ENCODE data around the gene SKA2. TPM values are rescaled to one million over a fixed set of nuclear protein-coding genes. Genes with fewer than 3 reads are reported as not detected.

Gene SKA2
- total and polyA plus RNA-seq, 10 of the 15 experiments (the other 5 are each of a cell fraction or from before 2014, with no cell fraction given): 40.3 to 137 (median 112) TPM

GRCh38 chr17:59165933-59166342 is 11.0 kb upstream of the SKA2 start (continued):
- TF ChIP-seq YY1 (IDR thresholded peaks at IDR 0.05; ENCODE audit: low read depth, low read length): no peak
- TF ChIP-seq ZBTB33 (IDR thresholded peaks at IDR 0.05): no peak
- TF ChIP-seq SUZ12 (IDR thresholded peaks at IDR 0.05; ENCODE audit: unreplicated experiment): no peak
- TF ChIP-seq ELK1 (IDR thresholded peaks at IDR 0.05; ENCODE audit: low read depth, low read length): no peak
- no peak for TF ChIP-seq RAD51 (IDR thresholded peaks at IDR 0.05)
- no peak for TF ChIP-seq FOXK2 (IDR thresholded peaks at IDR 0.05)
- peak; percentile 76; the same call in 1 of the 2 replicates for TF ChIP-seq SMARCA5 (IDR thresholded peaks at IDR 0.05)
- no peak for TF ChIP-seq STAT3 (IDR thresholded peaks at IDR 0.05; ENCODE audit: low read depth, low read length)
- 0 out of 2 replicates have a peak, but pooled peaks have one; percentile 33 for TF ChIP-seq SPI1 (IDR thresholded peaks at IDR 0.05; ENCODE audit: borderline replicate concordance, insufficient read depth, low read depth, low read length)
- no peak for TF ChIP-seq TCF12 (IDR thresholded peaks at IDR 0.05; ENCODE audit: low read depth, low read length)
- no peak for TF ChIP-seq HCFC1 (IDR thresholded peaks at IDR 0.05; ENCODE audit: low read length)
- TF ChIP-seq BACH1 (IDR thresholded peaks at IDR 0.05; ENCODE audit: borderline replicate concordance): no peak
- TF ChIP-seq ZBTB40 (IDR thresholded peaks at IDR 0.05; ENCODE audit: borderline replicate concordance): no peak
- no peak for TF ChIP-seq TCF7 (IDR thresholded peaks at IDR 0.05; ENCODE audit: borderline replicate concordance)
- 0 out of 2 replicates have a peak, but pooled peaks have one; percentile 28 for TF ChIP-seq CBFB (IDR thresholded peaks at IDR 0.05; ENCODE audit: low read depth)
- TF ChIP-seq MYC (IDR thresholded peaks at IDR 0.05; ENCODE audit: insufficient read depth, insufficient read length, insufficient replicate concordance, low read length, severe bottlenecking): no peak
